Pancreas (tissue), 10 donors: ENCODE data around the gene ZNF765. TPM values are rescaled to one million over a fixed set of nuclear protein-coding genes. Genes with fewer than 3 reads are reported as not detected.
"Not testable (repeated sequence)": the region's sequence is repeated elsewhere in the genome, so short reads cannot be mapped to it uniquely, and the experiment has no call there.

Experiments used
- ATAC-seq, 4 donors: fragments of 200-7000 bp; cut with Tn5 transposase; one replicate each; pipeline versions ENCODE4 v1.8.0 to v1.9.1; 2020; ENCODE audit warnings: mild to moderate bottlenecking in 4 of 4, moderate library complexity in 4 of 4
- DNase-seq, 6 donors: peaks; one replicate each; pipeline ENCODE4 v3.0.0-alpha.2; 2020
- FAIRE-seq: peaks from 2 replicates; lab custom pipeline; 2012; peaks lifted over from hg19 to GRCh38; lab: Jason Lieb, UNC
- H3K27ac ChIP-seq, 4 donors: fragments of 200-600 bp; sonication (generic); 1 replicate in 3 of 4; 2 replicates in 1 of 4; pipeline versions ENCODE4 v1.5.0 to v1.8.0; 2020
- H3K27me3 ChIP-seq, 4 donors: fragments of 200-600 bp; one replicate each; pipeline ENCODE4 v1.8.0; 2021
- H3K36me3 ChIP-seq, 3 donors: fragments of 200-600 bp; sonication (generic) in 1 of 3; one replicate each; pipeline versions ENCODE4 v1.5.0 to v1.8.0; 2020 to 2021
- H3K4me1 ChIP-seq, 3 donors: fragments of 200-600 bp; one replicate each; pipeline ENCODE4 v1.8.0; 2021
- H3K4me3 ChIP-seq, 4 donors: fragments of 200-600 bp; sonication (generic) in 2 of 4; one replicate each; pipeline versions ENCODE4 v1.5.0 to v1.8.0; 2020 to 2021
- H3K9me3 ChIP-seq, 4 donors: fragments of 200-600 bp; one replicate each; pipeline ENCODE4 v1.8.0; 2021
- WGBS, 2 donors: extraction: QIAGEN DNeasy Blood & Tissue Kit; methylation state at CpG; one replicate each; pipeline ENCODE4 v1.1.7; 2013; 5-methylcytosine and 5-hydroxymethylcytosine counted together
- intact Hi-C, 3 donors: fragments of 100-400 bp; cut with DNase I; formaldehyde crosslinking; loops; one replicate each; pipeline versions ENCODE4 v1.11.1 to v1.14.2; 2022
- polyA plus RNA-seq, 2 donors: library from polyadenylated mRNA; stranded (reverse); fragments of 200-250 nt; gene quantifications; one replicate each; pipeline ENCODE4 v1.2.3, GENCODE V29; 2013
- total RNA-seq, 6 donors: library from RNA; stranded (reverse); fragmentation: NEBNext Ultra II Directional in 4 of 6; extraction: Animal tissue kit (Norgen Biotek cat#: 25700) in 4 of 6; gene quantifications; one replicate each; pipeline versions ENCODE4 v1.2.1 to v1.2.4, GENCODE V29; 2021 to 2023
- TF ChIP-seq, protein P1 (sequence below), 4 donors: fragments of 200-600 bp; sonication (generic) in 3 of 4; IDR thresholded peaks; one replicate each; pipeline versions ENCODE4 v1.5.0 to v1.8.0; 2021; ENCODE audit warnings: antibody characterized with exemption in 4 of 4
- donor health status: healthy with polysubstance abuse.
- donor health status: DM: no; HTN: no; CAD: no; lungs with moderate emphysema.
- donor health status: DM: no; HTN: no; CAD: no.
- donor health status: control.
- donor health status: control.
- donor health status: Bipolar disorder and iron deficiency.
- donor health status: DM: yes; HTN: yes; CAD: no.
- donor health status: DM: no; HTN: no; CAD: no.
- donor health status: DM: no; HTN: no; CAD: no.
- donor health status: DM: yes; HTN: yes; CAD: no.

The ZNF765 gene
- total and polyA plus RNA-seq, 8 donors = 3.5 to 10.1 (median 5.6) TPM

DNA sequence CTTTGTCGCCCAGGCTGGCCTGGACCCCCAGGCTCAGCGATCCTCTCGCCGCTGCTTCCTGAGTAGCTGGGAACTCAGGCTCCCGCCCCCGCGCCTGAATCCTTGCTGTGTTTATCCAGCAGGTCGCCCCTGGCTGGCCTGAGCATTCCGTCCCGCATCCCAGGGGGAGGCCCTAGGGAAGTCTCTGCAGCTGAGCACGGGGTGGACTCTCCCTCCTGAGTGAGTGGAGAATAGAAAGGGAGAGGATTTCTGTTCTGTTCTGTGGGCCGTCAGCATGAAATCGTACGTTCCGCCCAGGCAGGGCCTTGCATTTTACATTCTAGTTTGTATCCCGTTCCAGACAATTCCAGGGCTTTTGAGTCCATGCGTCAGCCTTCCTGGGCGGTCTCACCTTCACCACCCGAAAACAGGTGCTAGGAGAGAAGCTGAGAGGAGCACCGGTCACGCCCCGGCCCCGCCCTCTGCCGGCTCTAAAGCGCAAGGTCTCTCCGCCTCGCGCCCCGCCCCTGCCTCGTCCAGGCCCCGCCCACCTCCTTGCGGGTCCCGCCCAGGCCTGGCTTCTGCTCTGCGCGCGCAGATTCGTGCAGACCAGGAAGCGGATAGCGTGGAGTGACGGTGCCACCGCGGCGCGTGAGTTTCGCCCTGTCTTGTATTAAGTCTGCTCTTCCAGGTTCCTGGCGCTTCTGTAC lies 36.6 kb downstream of the ZNF765 start, which contains the start of gene ZNF761:
Gene ZNF761, plus strand, starts transcription at position 586 of the 689 bp plus-strand sequence. CDS start 15,285 bp downstream, outside the sequence.
- H3K4me3 ChIP-seq = peak within 1 kb of the TSS; percentile 32 to 70 (median 56)
- no peaks in the 10 kb centered on the region for H3K36me3 ChIP-seq
- FAIRE-seq = no peak
- peak; percentile 96 to 100 (median 99) for DNase-seq
- WGBS, 2 donors = 1 to 2% methylated on average over 42 to 46 of the region's 46 CpGs
- TF ChIP-seq, protein P1, sequence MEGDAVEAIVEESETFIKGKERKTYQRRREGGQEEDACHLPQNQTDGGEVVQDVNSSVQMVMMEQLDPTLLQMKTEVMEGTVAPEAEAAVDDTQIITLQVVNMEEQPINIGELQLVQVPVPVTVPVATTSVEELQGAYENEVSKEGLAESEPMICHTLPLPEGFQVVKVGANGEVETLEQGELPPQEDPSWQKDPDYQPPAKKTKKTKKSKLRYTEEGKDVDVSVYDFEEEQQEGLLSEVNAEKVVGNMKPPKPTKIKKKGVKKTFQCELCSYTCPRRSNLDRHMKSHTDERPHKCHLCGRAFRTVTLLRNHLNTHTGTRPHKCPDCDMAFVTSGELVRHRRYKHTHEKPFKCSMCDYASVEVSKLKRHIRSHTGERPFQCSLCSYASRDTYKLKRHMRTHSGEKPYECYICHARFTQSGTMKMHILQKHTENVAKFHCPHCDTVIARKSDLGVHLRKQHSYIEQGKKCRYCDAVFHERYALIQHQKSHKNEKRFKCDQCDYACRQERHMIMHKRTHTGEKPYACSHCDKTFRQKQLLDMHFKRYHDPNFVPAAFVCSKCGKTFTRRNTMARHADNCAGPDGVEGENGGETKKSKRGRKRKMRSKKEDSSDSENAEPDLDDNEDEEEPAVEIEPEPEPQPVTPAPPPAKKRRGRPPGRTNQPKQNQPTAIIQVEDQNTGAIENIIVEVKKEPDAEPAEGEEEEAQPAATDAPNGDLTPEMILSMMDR (IDR thresholded peaks at IDR 0.05) = peak in 3 of 4 donors; percentile 13 to 36 (median 14)
- peaks cover 0 to 6% (median 0%) of the 10 kb centered on the region in 3 donors for H3K4me1 ChIP-seq
- intact Hi-C loops = no loop called here
- peak; percentile 98 to 99 (median 98) for ATAC-seq
- no peaks in the 10 kb centered on the region for H3K27me3 ChIP-seq
- peak within 1 kb of the TSS; percentile 82 to 97 (median 92) for H3K27ac ChIP-seq
- H3K9me3 ChIP-seq = no peaks in the 10 kb centered on the region

DNA sequence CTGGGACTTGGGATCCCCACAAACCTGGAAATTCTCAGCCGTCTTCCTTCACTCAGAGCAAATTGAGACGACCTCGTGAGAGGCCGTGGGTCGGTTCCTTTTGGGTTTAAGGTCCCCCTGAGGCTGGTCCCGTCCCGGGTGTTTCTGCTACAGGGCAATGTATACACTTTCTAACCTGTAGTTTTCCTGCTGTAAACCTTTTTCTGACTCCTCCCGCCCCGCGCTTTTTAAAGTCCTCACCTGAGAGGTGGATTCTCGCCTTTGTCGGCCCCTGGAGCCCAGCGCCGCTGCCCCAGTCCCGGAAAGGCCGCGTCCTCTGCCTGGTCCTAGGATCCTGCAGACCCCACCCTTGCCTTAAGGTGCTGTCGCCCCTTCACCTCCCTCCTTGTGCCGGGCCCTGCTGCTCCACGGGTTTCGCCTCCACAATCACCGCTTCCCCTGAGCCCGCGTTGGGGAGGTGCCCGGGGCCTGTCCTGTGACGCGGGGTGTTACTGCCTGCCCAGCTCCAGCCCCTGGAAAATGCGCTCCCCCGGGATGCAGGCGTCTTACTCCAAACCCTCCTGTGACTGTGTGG lies 37.2 kb downstream of the ZNF765 start:
- FAIRE-seq (no peak), DNase-seq (peak in 5 of 6 donors; percentile 20 to 75 (median 51)), ATAC-seq (peak; percentile 33 to 49 (median 40))
- TF ChIP-seq, protein P1 (IDR thresholded peaks at IDR 0.05) = no peak
- intact Hi-C loops = no loop called here
- 0% methylated on average over 30 of the region's 30 CpGs for WGBS, 2 donors
- Histone ChIP-seq H3K9me3 (no peaks in the 10 kb centered on the region), H3K27me3 (no peaks in the 10 kb centered on the region), H3K36me3 (no peaks in the 10 kb centered on the region), H3K4me3 (peak overlapping the region; percentile 32 to 70 (median 56)), H3K4me1 (peaks cover 0 to 6% (median 0%) of the 10 kb centered on the region in 3 donors), H3K27ac (peak overlapping the region; percentile 74 to 97 (median 84))

DNA sequence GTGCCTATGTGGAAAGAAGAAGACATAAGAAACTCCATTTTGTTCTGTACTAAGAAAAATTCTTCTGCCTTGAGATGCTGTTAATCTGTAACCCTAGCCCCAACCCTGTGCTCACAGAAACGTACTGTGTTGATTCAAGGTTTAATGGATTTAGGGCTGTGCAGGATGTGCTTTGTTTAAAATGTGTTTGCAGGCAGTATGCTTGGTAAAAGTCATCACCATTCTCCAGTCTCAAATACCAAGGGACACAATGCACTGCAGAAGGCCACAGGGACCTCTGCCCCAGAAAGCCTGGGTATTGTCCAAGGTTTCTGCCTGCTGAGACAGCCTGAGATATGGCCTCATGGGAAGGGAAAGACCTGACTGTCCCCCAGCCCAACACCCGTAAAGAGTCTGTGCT lies 48.9 kb downstream of the ZNF765 start:
- H3K27me3 ChIP-seq, H3K9me3 ChIP-seq, H3K36me3 ChIP-seq, H3K4me3 ChIP-seq, DNase-seq, H3K27ac ChIP-seq, ATAC-seq, H3K4me1 ChIP-seq, FAIRE-seq, intact Hi-C loops: not testable (repeated sequence)
- 95 to 96% methylated on average over 2 of the region's 2 CpGs for WGBS, 2 donors

DNA sequence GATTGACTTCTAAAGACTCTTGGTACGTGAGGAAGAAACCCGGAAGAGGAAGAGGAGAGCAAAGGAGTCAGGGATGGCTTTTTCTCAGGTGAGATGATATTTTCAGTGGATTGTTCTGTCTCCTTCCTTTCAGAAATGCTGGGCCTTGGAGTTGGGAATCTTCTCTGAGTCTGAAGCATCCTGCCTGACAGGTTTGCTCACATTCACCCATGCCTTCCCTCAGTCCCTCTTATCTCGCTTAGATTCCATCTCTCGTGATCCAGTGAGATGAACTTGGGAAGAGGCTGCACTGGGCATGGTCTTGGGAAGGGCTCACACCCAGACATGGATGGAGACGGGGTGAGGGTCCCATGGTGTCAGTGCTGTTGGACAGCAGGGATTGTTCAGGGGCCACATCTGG lies 52.2 kb downstream of the ZNF765 start:
- H3K9me3 ChIP-seq, intact Hi-C loops, ATAC-seq, H3K4me3 ChIP-seq, H3K27ac ChIP-seq, FAIRE-seq, H3K4me1 ChIP-seq, H3K27me3 ChIP-seq, DNase-seq: not testable (repeated sequence)
- peaks cover 3 to 22% (median 12%) of the 10 kb centered on the region in 3 donors for H3K36me3 ChIP-seq
- 88 to 97% methylated on average over 5 of the region's 5 CpGs for WGBS, 2 donors

DNA sequence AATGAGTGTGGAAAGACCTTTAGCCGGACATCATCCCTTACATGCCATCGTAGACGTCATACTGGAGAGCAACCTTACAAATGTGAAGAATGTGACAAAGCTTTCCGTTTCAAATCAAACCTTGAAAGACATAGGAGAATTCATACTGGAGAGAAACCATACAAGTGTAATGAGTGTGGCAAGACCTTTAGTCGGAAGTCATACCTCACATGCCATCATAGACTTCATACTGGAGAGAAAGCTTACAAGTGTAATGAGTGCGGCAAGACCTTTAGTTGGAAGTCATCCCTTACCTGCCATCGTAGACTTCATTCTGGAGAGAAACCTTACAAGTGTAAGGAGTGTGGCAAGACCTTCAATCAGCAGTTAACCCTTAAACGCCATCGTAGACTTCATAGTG lies 60.9 kb downstream of the ZNF765 start:
- FAIRE-seq (no peak), DNase-seq (no peak), ATAC-seq (no peak)
- no peak overlapping the region for H3K27ac ChIP-seq
- 88 to 92% methylated on average over 9 of the region's 9 CpGs for WGBS, 2 donors
- peaks cover 21 to 45% (median 21%) of the 10 kb centered on the region in 3 donors for H3K36me3 ChIP-seq
- intact Hi-C loops = no loop called here
- no peak overlapping the region for H3K4me3 ChIP-seq
- peaks cover 0 to 7% (median 3%) of the 10 kb centered on the region in 4 donors for H3K9me3 ChIP-seq
- TF ChIP-seq, protein P1 (IDR thresholded peaks at IDR 0.05) = no peak
- no peaks in the 10 kb centered on the region for H3K4me1 ChIP-seq
- no peaks in the 10 kb centered on the region for H3K27me3 ChIP-seq

DNA sequence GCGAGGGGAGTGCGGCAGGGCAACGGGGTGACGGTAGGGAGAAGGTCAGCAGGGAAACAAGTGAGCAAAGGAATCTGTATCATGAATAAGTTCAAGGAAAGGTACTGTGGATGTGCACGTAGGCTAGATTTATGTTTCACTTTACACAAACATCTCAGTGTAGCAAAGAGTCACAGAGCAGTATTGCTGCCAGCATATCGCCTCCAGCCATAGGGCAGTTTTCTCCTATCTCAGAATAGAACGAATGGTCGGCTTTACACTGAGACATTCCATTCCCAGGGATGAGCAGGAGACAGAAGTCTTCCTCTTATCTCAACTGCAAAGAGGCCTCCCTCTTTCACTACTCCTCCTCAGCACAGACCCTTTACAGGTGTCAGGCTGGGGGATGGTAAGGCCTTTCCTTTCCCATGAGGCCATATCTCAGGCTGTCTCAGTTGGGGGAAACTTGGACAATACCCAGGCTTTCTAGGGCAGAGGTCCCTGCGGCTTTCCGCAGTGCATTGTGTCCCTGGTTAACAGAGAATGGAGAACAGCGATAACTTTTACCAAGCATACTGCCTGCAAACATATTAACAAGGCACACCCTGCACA lies 65.3 kb downstream of the ZNF765 start:
- intact Hi-C loops, H3K27me3 ChIP-seq, ATAC-seq, H3K36me3 ChIP-seq, H3K9me3 ChIP-seq, FAIRE-seq, H3K4me3 ChIP-seq, H3K27ac ChIP-seq, DNase-seq, H3K4me1 ChIP-seq: not testable (repeated sequence)
- 16 to 23% methylated on average over 11 of the region's 11 CpGs for WGBS, 2 donors
